Measurements from ENCODE around the gene ARL15.

ARL15 gene

GRCh38 chr5:54220230-54221040 lies 89.9 kb downstream of the ARL15 start:
- H3K27me3 ChIP-seq: no peaks in the 10 kb centered on the region
- no peak overlapping the region for H3K27ac ChIP-seq
- no peaks in the 10 kb centered on the region for H3K36me3 ChIP-seq
- TF ChIP-seq, protein P1, sequence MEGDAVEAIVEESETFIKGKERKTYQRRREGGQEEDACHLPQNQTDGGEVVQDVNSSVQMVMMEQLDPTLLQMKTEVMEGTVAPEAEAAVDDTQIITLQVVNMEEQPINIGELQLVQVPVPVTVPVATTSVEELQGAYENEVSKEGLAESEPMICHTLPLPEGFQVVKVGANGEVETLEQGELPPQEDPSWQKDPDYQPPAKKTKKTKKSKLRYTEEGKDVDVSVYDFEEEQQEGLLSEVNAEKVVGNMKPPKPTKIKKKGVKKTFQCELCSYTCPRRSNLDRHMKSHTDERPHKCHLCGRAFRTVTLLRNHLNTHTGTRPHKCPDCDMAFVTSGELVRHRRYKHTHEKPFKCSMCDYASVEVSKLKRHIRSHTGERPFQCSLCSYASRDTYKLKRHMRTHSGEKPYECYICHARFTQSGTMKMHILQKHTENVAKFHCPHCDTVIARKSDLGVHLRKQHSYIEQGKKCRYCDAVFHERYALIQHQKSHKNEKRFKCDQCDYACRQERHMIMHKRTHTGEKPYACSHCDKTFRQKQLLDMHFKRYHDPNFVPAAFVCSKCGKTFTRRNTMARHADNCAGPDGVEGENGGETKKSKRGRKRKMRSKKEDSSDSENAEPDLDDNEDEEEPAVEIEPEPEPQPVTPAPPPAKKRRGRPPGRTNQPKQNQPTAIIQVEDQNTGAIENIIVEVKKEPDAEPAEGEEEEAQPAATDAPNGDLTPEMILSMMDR (IDR thresholded peaks at IDR 0.05): no peak
- H3K9me3 ChIP-seq: no peaks in the 10 kb centered on the region
- H3K4me3 ChIP-seq (ENCODE audit: low read depth in 1 of 2, low read length in 1 of 2): no peak overlapping the region
- no peaks in the 10 kb centered on the region for H3K4me1 ChIP-seq (ENCODE audit: control insufficient read depth in 1 of 2, insufficient read depth in 1 of 2, low read depth in 1 of 2, low read length in 1 of 2)

GRCh38 chr5:54217826-54218503 lies 92.4 kb downstream of the ARL15 start:
- no peaks in the 10 kb centered on the region for H3K9me3 ChIP-seq
- no peaks in the 10 kb centered on the region for H3K4me1 ChIP-seq (ENCODE audit: control insufficient read depth in 1 of 2, insufficient read depth in 1 of 2, low read depth in 1 of 2, low read length in 1 of 2)
- H3K27me3 ChIP-seq: no peaks in the 10 kb centered on the region
- TF ChIP-seq, protein P1 (IDR thresholded peaks at IDR 0.05): no peak
- no peak overlapping the region for H3K27ac ChIP-seq
- H3K4me3 ChIP-seq (ENCODE audit: low read depth in 1 of 2, low read length in 1 of 2): no peak overlapping the region
- no peaks in the 10 kb centered on the region for H3K36me3 ChIP-seq

- Histone ChIP-seq H3K9me3 (no peaks in the 10 kb centered on the region), H3K36me3 (no peaks in the 10 kb centered on the region), H3K27ac (no peak overlapping the region), H3K4me1 (ENCODE audit: control insufficient read depth in 1 of 2, insufficient read depth in 1 of 2, low read depth in 1 of 2, low read length in 1 of 2) (no peaks in the 10 kb centered on the region), H3K27me3 (no peaks in the 10 kb centered on the region), H3K4me3 (ENCODE audit: low read depth in 1 of 2, low read length in 1 of 2) (no peak overlapping the region)
- TF ChIP-seq, protein P1 (IDR thresholded peaks at IDR 0.05): no peak
These were observed 95.1 kb downstream of the ARL15 start for GRCh38 chr5:54215233-54215736.

- TF ChIP-seq, protein P1 (IDR thresholded peaks at IDR 0.05): no peak
These were observed 95.7 kb downstream of the ARL15 start for GRCh38 chr5:54214722-54215121.

GRCh38 chr5:54212331-54212730 lies 98.0 kb downstream of the ARL15 start:
- TF ChIP-seq, protein P1 (IDR thresholded peaks at IDR 0.05): no peak
- H3K27ac ChIP-seq: no peak overlapping the region
- no peaks in the 10 kb centered on the region for H3K4me1 ChIP-seq (ENCODE audit: control insufficient read depth in 1 of 2, insufficient read depth in 1 of 2, low read depth in 1 of 2, low read length in 1 of 2)
- no peak overlapping the region for H3K4me3 ChIP-seq (ENCODE audit: low read depth in 1 of 2, low read length in 1 of 2)
- H3K27me3 ChIP-seq: no peaks in the 10 kb centered on the region
- no peaks in the 10 kb centered on the region for H3K36me3 ChIP-seq
- H3K9me3 ChIP-seq: no peaks in the 10 kb centered on the region

More at GRCh38 chr5:54214722-54215121, 95.7 kb downstream of the ARL15 start:
- H3K27me3 ChIP-seq: no peaks in the 10 kb centered on the region
- no peak overlapping the region for H3K4me3 ChIP-seq (ENCODE audit: low read depth in 1 of 2, low read length in 1 of 2)
- H3K4me1 ChIP-seq (ENCODE audit: control insufficient read depth in 1 of 2, insufficient read depth in 1 of 2, low read depth in 1 of 2, low read length in 1 of 2): no peaks in the 10 kb centered on the region
- H3K36me3 ChIP-seq: no peaks in the 10 kb centered on the region
- no peak overlapping the region for H3K27ac ChIP-seq
- no peaks in the 10 kb centered on the region for H3K9me3 ChIP-seq

Measured in neutrophil (primary cell).